HepG2 (cell line): ENCODE results near the gene SERPINF2. TPM values are rescaled to one million over a fixed set of nuclear protein-coding genes. Genes with fewer than 3 reads are reported as not detected.

ENCODE experiments used
- ERF ChIP-seq: IDR thresholded peaks from 2 replicates; pipeline ENCODE4 v1.6.1; 2018; ENCODE audit warnings: missing biosample characterization, missing genetic modification reagents
- HCFC1 ChIP-seq: fragments of 150-350 bp; IDR thresholded peaks from 2 replicates; pipeline ENCODE4 v1.6.1; 2014; ENCODE audit warnings: low read depth, low read length
- KDM3A ChIP-seq: IDR thresholded peaks from 2 replicates; pipeline ENCODE4 v1.6.1; 2018; ENCODE audit warnings: low read depth, missing compliant biosample characterization
- KMT2A ChIP-seq: sonication (generic); formaldehyde crosslinking; IDR thresholded peaks from 2 replicates; pipeline ENCODE4 v1.4.0; 2020; ENCODE audit warnings: missing genetic modification reagents
- MED8 ChIP-seq: sonication (generic); formaldehyde crosslinking; IDR thresholded peaks from 2 replicates; pipeline ENCODE4 v1.8.1; 2023; ENCODE audit warnings: mild to moderate bottlenecking, missing genetic modification reagents; ENCODE audit not compliant: insufficient replicate concordance
- NR2F6 ChIP-seq, 2 experiments: IDR thresholded peaks; 2 replicates each; pipeline ENCODE4 v1.6.1; 2016; ENCODE audit warnings: antibody characterized with exemption in 1 of 2, mild to moderate bottlenecking in 1 of 2
- RNF219 ChIP-seq: sonication (generic); formaldehyde crosslinking; IDR thresholded peaks from 2 replicates; pipeline ENCODE4 v1.5.0; 2020; ENCODE audit warnings: mild to moderate bottlenecking, missing genetic modification reagents
- SIN3A ChIP-seq: IDR thresholded peaks from 2 replicates; pipeline ENCODE4 v1.6.1; 2011; ENCODE audit warnings: low read depth, mild to moderate bottlenecking, control low read depth, low read length, borderline replicate concordance
- SIN3B ChIP-seq: fragments of 150-350 bp; IDR thresholded peaks from 2 replicates; pipeline ENCODE4 v1.6.1; 2014; ENCODE audit warnings: low read length
- TAF1 ChIP-seq: sonication (generic); formaldehyde crosslinking; IDR thresholded peaks from 2 replicates; pipeline ENCODE4 v1.4.0; 2020; ENCODE audit warnings: missing genetic modification reagents
- TFDP2 ChIP-seq: sonication (generic); formaldehyde crosslinking; IDR thresholded peaks from 2 replicates; pipeline ENCODE4 v1.4.0; 2020; ENCODE audit warnings: missing genetic modification reagents
- UBTF ChIP-seq: sonication (generic); formaldehyde crosslinking; IDR thresholded peaks from 2 replicates; pipeline ENCODE4 v1.4.0; 2020; ENCODE audit warnings: mild to moderate bottlenecking, missing genetic modification reagents
- YY1 ChIP-seq: IDR thresholded peaks from 2 replicates; pipeline ENCODE4 v1.6.1; 2011; ENCODE audit warnings: low read length, low read depth, moderate library complexity, mild to moderate bottlenecking; ENCODE audit not compliant: insufficient read depth, insufficient replicate concordance
- ZIK1 ChIP-seq: sonication (generic); formaldehyde crosslinking; IDR thresholded peaks from 2 replicates; pipeline ENCODE4 v1.5.0; 2020; ENCODE audit warnings: mild to moderate bottlenecking, low read depth, missing genetic modification reagents, borderline replicate concordance
- ZMYM4 ChIP-seq: sonication (generic); formaldehyde crosslinking; IDR thresholded peaks from 2 replicates; pipeline ENCODE4 v1.8.1; 2023; ENCODE audit warnings: mild to moderate bottlenecking, missing genetic modification reagents
- ZNF143 ChIP-seq: sonication (generic); formaldehyde crosslinking; IDR thresholded peaks from 2 replicates; pipeline ENCODE4 v1.4.0; 2020; ENCODE audit warnings: missing genetic modification reagents
- ZNF263 ChIP-seq: sonication (generic); formaldehyde crosslinking; IDR thresholded peaks from 2 replicates; pipeline ENCODE4 v1.4.0; 2020; ENCODE audit warnings: missing genetic modification reagents
- ZNF431 ChIP-seq: sonication (generic); formaldehyde crosslinking; IDR thresholded peaks from 2 replicates; pipeline ENCODE4 v1.9.0; 2022; ENCODE audit warnings: missing genetic modification reagents, low read depth, mild to moderate bottlenecking, borderline replicate concordance
- ZNF543 ChIP-seq: sonication (generic); formaldehyde crosslinking; IDR thresholded peaks from 2 replicates; pipeline ENCODE4 v1.4.0; 2020; ENCODE audit warnings: mild to moderate bottlenecking, missing genetic modification reagents
- ZNF546 ChIP-seq: sonication (generic); formaldehyde crosslinking; conservative IDR thresholded peaks from 2 replicates; pipeline ENCODE4 v1.8.1; 2023; ENCODE audit warnings: mild to moderate bottlenecking, missing genetic modification reagents
- ZNF660 ChIP-seq: sonication (generic); formaldehyde crosslinking; IDR thresholded peaks from 2 replicates; pipeline ENCODE4 v1.5.1; 2020; ENCODE audit warnings: mild to moderate bottlenecking, low read depth, missing genetic modification reagents, borderline replicate concordance
- ZNF891 ChIP-seq: sonication (generic); formaldehyde crosslinking; IDR thresholded peaks from 2 replicates; pipeline ENCODE4 v1.5.0; 2020; ENCODE audit warnings: mild to moderate bottlenecking, missing genetic modification reagents
- polyA plus RNA-seq, 8 experiments: library from polyadenylated mRNA; depleted of rRNA in 3 of 8; stranded (reverse) in 7 of 8; unstranded in 1 of 8; fragments of >200 nt; fragmentation: Illumina TruSeq in 4 of 8; extraction: Trizol in 4 of 8; gene quantifications; 2 replicates each; pipeline versions ENCODE4 v1.2.1 to v1.2.3, GENCODE V29; 2011 to 2016; ENCODE audit warnings: low read depth in 4 of 8, missing spikeins in 1 of 8, mixed read lengths in 1 of 8; ENCODE audit not compliant: insufficient read depth in 1 of 8
- total RNA-seq, 5 experiments: library from RNA; depleted of rRNA; stranded (reverse); fragments of >200 nt; fragmentation: Illumina TruSeq; extraction: Trizol; gene quantifications; 2 replicates each; pipeline ENCODE4 v1.2.3, GENCODE V29; 2016; ENCODE audit warnings: low read depth in 1 of 5

The SERPINF2 gene
- total and polyA plus RNA-seq, 2 of the 13 experiments (the other 11 are each of a cell fraction or from before 2014, with no cell fraction given), result 309 to 548 TPM

- TF ChIP-seq NR2F6 (IDR thresholded peaks at IDR 0.05) (no peak), NR2F6 (CRISPR knock-in tag; IDR thresholded peaks at IDR 0.05) (peak; percentile 55; the same call in 1 of the 2 replicates), ZMYM4 (CRISPR knock-in tag) (peak; percentile 62), SIN3A (peak; percentile 96), HCFC1 (no peak; the same call in 1 of the 2 replicates), ZNF431 (0 out of 2 replicates have a peak, but pooled peaks have one; percentile 6), RNF219 (no peak), YY1 (peak; percentile 64), ZNF891 (CRISPR knock-in tag) (peak; percentile 61; the same call in 1 of the 2 replicates), TFDP2 (CRISPR knock-in tag) (peak; percentile 63), UBTF (CRISPR knock-in tag) (0 out of 2 replicates have a peak, but pooled peaks have one; percentile 48), KDM3A (CRISPR knock-in tag) (no peak), ZNF143 (CRISPR knock-in tag) (0 out of 2 replicates have a peak, but pooled peaks have one; percentile 27), ZNF546 (peak; percentile 48; the same call in 1 of the 2 replicates), ZIK1 (CRISPR knock-in tag) (peak; percentile 33; the same call in 1 of the 2 replicates), MED8 (CRISPR knock-in tag) (peak; percentile 24), ZNF543 (CRISPR knock-in tag) (peak; percentile 63; the same call in 1 of the 2 replicates), KMT2A (CRISPR knock-in tag) (0 out of 2 replicates have a peak, but pooled peaks have one; percentile 59), ERF (CRISPR knock-in tag) (peak; percentile 85; the same call in 1 of the 2 replicates), TAF1 (CRISPR knock-in tag) (peak; percentile 21; the same call in 1 of the 2 replicates), ZNF660 (CRISPR knock-in tag) (no peak), SIN3B (peak; percentile 55; the same call in 1 of the 2 replicates), ZNF263 (CRISPR knock-in tag) (peak; percentile 17; the same call in 1 of the 2 replicates)
These were observed 18.3 kb upstream of the SERPINF2 start, which contains the start of gene WDR81 (continued) for GRCh38 chr17:1724351-1724868.
